Measurements from ENCODE around the gene MISP3. TPM values are rescaled to one million over a fixed set of nuclear protein-coding genes. Genes with fewer than 3 reads are reported as not detected.

Gene MISP3
- total RNA-seq, 1 donor from 2014 or later, result 0.26 TPM

GRCh38 chr19:14081797-14082674 is 9.4 kb downstream of the MISP3 start:
- Histone ChIP-seq H3K36me3 (ENCODE audit: control insufficient read depth, insufficient read depth, low read length) (no peaks in the 10 kb centered on the region), H3K4me3 (ENCODE audit: low read depth, low read length) (peak overlapping the region; percentile 84), H3K27me3 (ENCODE audit: control insufficient read depth, insufficient read depth, low read length) (no peaks in the 10 kb centered on the region)
- peak; percentile 82 for DNase-seq (ENCODE audit: low read depth)
- TF ChIP-seq CTCF (IDR thresholded peaks at IDR 0.05; ENCODE audit: insufficient read depth, low read length, severe bottlenecking), result no peak
- no peak for FAIRE-seq

GRCh38 chr19:14082675-14082960 is 10.0 kb downstream of the MISP3 start:
- no peak overlapping the region for H3K4me3 ChIP-seq (ENCODE audit: low read depth, low read length)
- TF ChIP-seq CTCF (IDR thresholded peaks at IDR 0.05; ENCODE audit: insufficient read depth, low read length, severe bottlenecking), result no peak
- no peaks in the 10 kb centered on the region for H3K27me3 ChIP-seq (ENCODE audit: control insufficient read depth, insufficient read depth, low read length)
- H3K36me3 ChIP-seq (ENCODE audit: control insufficient read depth, insufficient read depth, low read length), result peaks cover 2% of the 10 kb centered on the region
- FAIRE-seq (no peak), DNase-seq (ENCODE audit: low read depth) (no peak)

GRCh38 chr19:14085309-14085995 is 12.9 kb downstream of the MISP3 start, which contains the start of gene C19orf67:
Gene C19orf67 (minus strand): TSS chr19:14085783. CDS start chr19:14085627, 156 bp downstream.
- FAIRE-seq (no peak), DNase-seq (ENCODE audit: low read depth) (no peak)
- H3K4me3 ChIP-seq (ENCODE audit: low read depth, low read length), result no peak within 1 kb of the TSS
- H3K27me3 ChIP-seq (ENCODE audit: control insufficient read depth, insufficient read depth, low read length), result no peaks in the 10 kb centered on the region
- TF ChIP-seq CTCF (IDR thresholded peaks at IDR 0.05; ENCODE audit: insufficient read depth, low read length, severe bottlenecking), result no peak
- H3K36me3 ChIP-seq (ENCODE audit: control insufficient read depth, insufficient read depth, low read length), result peaks cover 8% of the 10 kb centered on the region

- Histone ChIP-seq H3K27me3 (ENCODE audit: control insufficient read depth, insufficient read depth, low read length) (no peaks in the 10 kb centered on the region), H3K4me3 (ENCODE audit: low read depth, low read length) (no peak overlapping the region), H3K36me3 (ENCODE audit: control insufficient read depth, insufficient read depth, low read length) (peaks cover 8% of the 10 kb centered on the region)
- no peak for DNase-seq (ENCODE audit: low read depth)
- TF ChIP-seq CTCF (IDR thresholded peaks at IDR 0.05; ENCODE audit: insufficient read depth, low read length, severe bottlenecking), result no peak
- FAIRE-seq, result no peak
These were observed 13.5 kb downstream of the MISP3 start for GRCh38 chr19:14086098-14086497.

GRCh38 chr19:14088634-14089411 is 16.2 kb downstream of the MISP3 start:
- TF ChIP-seq CTCF (IDR thresholded peaks at IDR 0.05; ENCODE audit: insufficient read depth, low read length, severe bottlenecking), result no peak
- FAIRE-seq (no peak), DNase-seq (ENCODE audit: low read depth) (no peak)
- peak overlapping the region; percentile 54 for H3K4me3 ChIP-seq (ENCODE audit: low read depth, low read length)
- no peaks in the 10 kb centered on the region for H3K27me3 ChIP-seq (ENCODE audit: control insufficient read depth, insufficient read depth, low read length)
- peaks cover 8% of the 10 kb centered on the region for H3K36me3 ChIP-seq (ENCODE audit: control insufficient read depth, insufficient read depth, low read length)

Measured in bronchial epithelial cell (primary cell).